HG03558 (cell line): ENCODE measurements around the gene CBY2.
"Not testable (repeated sequence)": the region's sequence is repeated elsewhere in the genome, so short reads cannot be mapped to it uniquely, and the experiment has no call there.

Experiments
- ATAC-seq: cut with Tn5 transposase; IDR thresholded peaks from one replicate; pipeline ENCODE4 v1.9.1; 2021; ENCODE audit warnings: moderate number of reproducible peaks; ENCODE audit not compliant: unreplicated experiment; ENCODE audit errors: extremely low read depth

Gene CBY2

DNA sequence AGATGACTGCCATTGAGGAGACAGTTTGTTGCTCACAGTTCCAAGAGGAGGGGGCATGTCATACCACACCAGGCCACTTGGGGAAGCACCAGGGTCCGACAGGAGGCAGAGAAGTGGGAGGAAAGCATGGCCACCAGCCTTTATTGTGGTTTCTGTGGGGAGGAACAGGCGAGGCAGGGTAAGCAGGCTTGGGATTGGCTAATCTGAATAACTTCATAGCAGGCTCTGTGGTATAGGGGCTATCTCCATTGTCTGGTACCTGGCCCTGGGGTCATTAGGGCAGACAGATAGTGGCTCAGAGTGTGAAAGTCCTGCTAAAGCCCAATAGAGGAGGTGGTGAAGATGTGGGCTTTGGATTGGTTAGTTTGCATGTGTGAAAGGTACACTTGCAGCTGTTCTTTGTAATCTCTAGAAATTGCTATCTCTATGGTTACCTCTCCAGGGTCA, 35.5 kb downstream of the CBY2 start:
- no peak for ATAC-seq

DNA sequence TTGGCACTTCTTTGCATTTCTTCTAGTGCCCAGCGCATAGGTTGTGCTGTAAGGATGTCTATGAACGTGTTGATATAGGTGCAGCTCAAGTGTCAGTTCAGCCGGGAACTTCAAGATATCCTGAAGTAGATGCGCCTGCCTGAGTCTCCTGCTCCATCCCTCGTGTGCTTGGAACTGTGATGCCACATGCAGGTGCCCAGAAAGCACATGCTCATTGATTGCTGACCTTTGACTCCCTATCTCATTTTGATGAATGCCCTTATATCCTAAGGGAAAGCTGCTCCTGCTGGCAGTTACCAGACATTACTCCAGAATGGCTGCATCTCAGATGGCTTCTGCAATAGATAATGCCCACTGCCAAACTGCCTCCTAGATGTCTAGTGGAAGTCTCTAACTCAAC, 40.9 kb downstream of the CBY2 start:
- no peak for ATAC-seq

DNA sequence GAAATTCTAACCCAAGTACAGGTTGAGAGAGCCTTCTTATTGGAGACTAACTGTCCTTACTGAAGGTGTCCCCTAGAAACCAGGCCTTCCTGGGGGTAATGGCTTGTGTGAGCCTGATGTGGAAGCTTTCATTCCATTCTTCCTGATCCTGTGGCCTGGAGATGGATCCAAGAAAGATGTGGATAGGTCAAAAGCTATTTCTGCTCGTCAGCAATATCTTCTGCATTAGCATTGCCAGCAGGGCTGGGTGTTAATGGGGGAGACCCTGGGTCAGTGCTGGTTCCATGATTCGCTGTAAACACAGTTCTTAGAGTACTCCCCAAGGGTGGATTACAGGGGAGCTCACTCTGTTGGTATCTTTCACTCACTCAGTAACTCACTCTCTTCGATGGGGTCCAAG, 42.9 kb downstream of the CBY2 start:
- ATAC-seq, result no peak

DNA sequence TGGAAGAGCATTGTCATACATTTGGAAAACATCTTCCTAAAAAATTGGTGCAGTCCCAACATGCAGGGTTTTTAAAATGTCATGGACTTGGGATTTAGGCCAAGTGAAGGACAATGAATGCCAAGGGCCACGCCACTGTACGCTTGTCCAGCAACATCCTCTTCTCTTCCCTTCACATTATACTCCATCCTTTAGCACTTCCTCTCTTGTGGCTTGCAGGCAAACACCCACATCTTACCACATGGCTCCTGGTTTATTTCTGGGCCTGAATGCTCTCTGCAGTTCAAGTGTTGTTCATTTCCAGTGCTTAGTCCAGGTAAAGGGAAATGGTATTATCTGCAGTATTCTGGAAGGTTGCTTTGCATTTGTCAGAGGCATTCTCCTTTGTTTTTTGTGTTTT, 45.0 kb downstream of the CBY2 start:
- ATAC-seq, result no peak

DNA sequence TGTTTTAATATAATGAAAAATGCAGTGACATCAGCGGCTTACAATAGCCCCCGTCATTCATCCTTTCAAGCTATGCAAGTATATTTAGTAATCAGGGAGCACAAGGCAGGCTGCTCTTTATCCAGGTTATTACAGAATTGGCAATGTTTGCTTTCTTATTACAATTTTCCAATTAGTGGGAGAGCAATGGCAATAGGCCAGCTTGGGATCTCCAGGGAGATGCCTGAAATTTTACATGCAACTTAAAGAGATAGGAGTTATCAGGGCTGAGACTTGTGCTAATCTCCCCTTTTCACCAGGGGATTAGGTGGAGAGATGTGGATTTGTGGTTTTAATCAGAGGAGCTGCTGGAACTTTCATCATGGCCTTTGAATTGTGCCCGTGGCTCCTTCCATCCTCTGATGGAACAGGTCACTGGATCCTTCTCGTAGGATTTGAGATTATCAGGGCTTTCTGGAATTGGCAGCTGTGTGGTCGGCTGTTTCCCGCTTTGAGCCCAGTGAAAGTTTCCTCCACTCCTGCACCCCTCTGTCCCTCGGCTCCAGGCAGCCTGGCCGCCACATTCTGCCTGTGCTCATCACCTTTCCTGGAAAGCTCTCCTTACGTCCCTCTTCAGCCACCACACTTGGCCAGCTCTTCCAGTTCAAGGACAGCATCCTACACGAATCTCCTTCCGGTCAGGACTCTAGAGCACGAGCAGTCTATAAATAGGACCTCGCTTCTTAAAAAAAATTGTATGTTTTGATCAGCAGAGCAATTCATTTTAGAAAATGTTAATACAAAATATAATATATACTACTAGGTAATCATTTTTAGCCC, 47.0 kb downstream of the CBY2 start:
- no peak for ATAC-seq

DNA sequence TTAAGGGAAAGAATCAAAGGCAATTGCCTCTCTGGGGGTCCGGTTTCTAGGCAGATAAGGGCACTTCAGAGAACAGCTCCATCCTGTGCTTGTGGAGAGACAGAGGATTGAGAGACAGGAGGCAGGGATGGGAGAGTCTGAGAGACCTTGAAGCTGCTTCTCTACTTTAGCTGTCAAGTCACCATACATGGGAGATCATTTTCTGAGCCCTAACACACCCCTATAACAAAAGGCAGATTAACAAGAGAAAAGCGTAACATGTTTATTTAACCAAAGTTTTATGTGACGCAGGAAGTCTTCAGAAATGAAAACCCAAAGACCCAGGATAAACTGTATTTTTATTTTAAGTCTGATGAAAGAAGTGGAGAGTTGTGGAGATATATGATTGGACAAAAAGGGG, 48.4 kb downstream of the CBY2 start:
- ATAC-seq, result no peak

DNA sequence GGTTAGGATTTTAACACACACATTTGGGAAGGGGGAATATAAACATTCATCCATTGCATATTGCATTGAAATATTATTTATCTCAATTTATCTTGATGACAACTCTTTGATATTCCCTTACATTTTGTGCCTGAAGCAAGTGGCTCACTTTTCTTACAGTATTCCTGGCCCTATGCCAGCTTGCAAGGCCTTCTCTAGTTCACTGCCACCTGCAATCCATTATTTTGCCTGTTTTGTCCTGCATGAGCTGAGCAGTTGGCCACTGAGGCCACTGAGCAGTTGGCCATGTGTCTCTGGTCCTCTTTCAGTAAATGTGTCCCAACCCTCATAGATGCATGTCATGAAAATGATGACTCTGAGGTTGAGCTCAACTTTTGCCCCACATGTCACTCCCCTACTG, 49.8 kb downstream of the CBY2 start:
- no peak for ATAC-seq

DNA sequence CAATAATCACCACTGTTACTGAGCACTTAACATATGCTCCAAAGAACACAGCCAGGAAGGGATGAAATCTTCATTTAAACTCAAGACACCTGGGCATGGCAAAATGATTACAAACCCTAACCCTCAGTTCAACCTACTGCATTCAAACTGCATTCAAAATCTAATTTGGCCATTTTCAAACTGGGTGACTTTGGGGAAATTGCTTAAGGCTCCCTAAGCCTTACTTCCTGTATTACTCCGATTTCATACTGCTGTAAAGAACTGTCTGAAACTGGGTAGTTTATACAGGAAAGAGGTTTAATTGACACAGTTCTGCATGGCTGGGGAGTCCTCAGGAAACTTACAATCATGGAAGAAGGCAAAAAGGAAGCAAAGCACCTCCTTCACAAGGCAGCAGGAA, 50.4 kb downstream of the CBY2 start:
- ATAC-seq, result no peak

DNA sequence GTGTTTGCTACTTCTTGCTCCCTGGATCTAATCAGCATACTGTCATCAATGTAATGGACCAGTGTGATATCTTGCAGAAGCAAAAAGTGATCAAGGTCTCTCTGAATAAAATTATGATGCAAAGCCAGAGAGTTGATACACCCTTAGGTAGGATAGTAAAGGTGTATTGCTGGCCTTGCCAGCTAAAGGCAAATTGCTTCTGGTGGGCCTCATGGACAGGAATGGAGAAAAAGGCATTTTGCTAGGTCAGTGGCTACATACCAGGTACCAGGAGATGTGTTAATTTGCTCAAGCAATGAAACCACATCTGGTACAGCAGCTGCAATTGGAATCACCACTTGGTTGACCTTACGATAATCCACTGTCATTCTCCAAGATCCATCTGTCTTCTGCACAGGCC, 54.4 kb downstream of the CBY2 start:
- ATAC-seq, result not testable (repeated sequence)

DNA sequence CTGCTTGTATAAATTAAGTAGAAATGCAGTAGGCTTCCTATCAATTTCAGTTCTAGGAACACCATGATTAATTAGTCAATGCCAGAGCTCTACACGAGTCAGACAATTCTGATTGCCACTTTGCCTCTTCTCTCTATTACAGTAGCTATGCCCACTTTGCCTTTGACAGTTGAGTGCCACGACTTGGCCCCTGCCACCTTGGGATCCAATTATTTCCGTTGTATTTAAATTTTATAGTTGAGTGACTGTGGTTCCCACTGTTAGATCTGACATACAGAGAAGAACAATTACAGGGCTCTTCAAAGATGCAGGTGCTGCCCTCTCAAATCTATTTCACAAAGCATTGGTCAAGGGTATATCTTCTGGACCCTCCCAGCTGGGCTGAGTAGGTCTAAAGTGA, 55.5 kb downstream of the CBY2 start:
- ATAC-seq, result not testable (repeated sequence)

DNA sequence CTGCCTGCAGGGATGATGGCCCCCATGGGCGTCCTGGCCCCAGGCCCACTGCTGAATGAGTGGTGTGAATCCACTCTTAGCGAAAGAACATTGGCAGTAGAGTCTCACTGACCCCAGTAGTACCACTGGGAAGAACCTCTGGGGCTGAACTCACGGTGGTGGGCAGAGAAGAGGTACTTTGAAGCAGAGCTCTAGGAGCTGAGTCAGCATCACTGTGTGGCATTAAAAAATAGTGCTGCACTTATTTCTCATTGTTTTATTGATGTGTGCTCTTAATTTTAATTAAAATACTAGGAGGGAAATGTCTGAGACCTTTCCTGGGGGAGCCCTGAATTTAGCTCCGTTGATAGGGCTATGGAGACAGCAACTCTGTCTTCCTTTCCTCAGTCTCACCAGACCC, 61.3 kb downstream of the CBY2 start:
- no peak for ATAC-seq
